SK-N-SH (cell line): ENCODE data around the gene BAZ1A. TPM values are rescaled to one million over a fixed set of nuclear protein-coding genes. Genes with fewer than 3 reads are reported as not detected.

ENCODE experiments used
- CTCF ChIA-PET: fragments of 300-600, 350-600 bp; formaldehyde crosslinking; extraction: SDS; loops from one replicate; lab custom pipeline; 2021; lab: Yijun Ruan, JAX
- POLR2A ChIA-PET: fragments of 350-600 bp; sonication (Branson Sonifier 250); formaldehyde crosslinking; extraction: SDS; loops from one replicate; lab custom pipeline; 2020; ENCODE audit warnings: antibody characterized with exemption, inconsistent platforms; lab: Yijun Ruan, JAX
- DNase-seq: peaks from one replicate; pipeline ENCODE4 v3.0.0; 2012
- H2AFZ ChIP-seq: fragments of 200-600 bp; sonication (generic); 2 replicates; pipeline ENCODE4 v1.8.1; 2016; ENCODE audit warnings: antibody characterized with exemption, mild to moderate bottlenecking, low read depth
- H3F3A ChIP-seq: fragments of 200-600 bp; sonication (generic); replicated peaks from 2 replicates; pipeline ENCODE3; 2016; ENCODE audit warnings: antibody characterized with exemption, mild to moderate bottlenecking; ENCODE audit not compliant: insufficient read depth
- H3K27ac ChIP-seq, 2 experiments: fragments of 200-500 bp in 1 of 2; fragments of 200-600 bp in 1 of 2; sonication (Bioruptor generic) in 1 of 2; sonication (generic), shearing (Covaris generic) in 1 of 2; 2 replicates each; pipeline versions ENCODE4 v1.5.1 to v1.6.1; 2014 to 2016; ENCODE audit warnings: low read depth in 2 of 2, inconsistent platforms in 1 of 2, low read length in 1 of 2, mild to moderate bottlenecking in 1 of 2, mixed read lengths in 1 of 2
- H3K27me3 ChIP-seq: fragments of 200-600 bp; sonication (generic), shearing (Covaris generic); 2 replicates; pipeline ENCODE4 v1.6.1; 2016; ENCODE audit warnings: mixed run types; ENCODE audit not compliant: insufficient read depth
- H3K36me3 ChIP-seq, 2 experiments: fragments of 200-500 bp in 1 of 2; fragments of 200-600 bp in 1 of 2; sonication (Bioruptor generic) in 1 of 2; sonication (generic) in 1 of 2; replicated peaks in 1 of 2; 2 replicates each; pipeline versions ENCODE3 to v1.5.1; 2014 to 2016; ENCODE audit warnings: low read length in 1 of 2, mild to moderate bottlenecking in 1 of 2; ENCODE audit not compliant: insufficient read depth in 2 of 2, control insufficient read depth in 1 of 2
- H3K4me1 ChIP-seq, 2 experiments: fragments of 200-500 bp in 1 of 2; fragments of 200-600 bp in 1 of 2; sonication (Bioruptor generic) in 1 of 2; sonication (generic), shearing (Covaris generic) in 1 of 2; 2 replicates each; pipeline versions ENCODE4 v1.5.1 to v1.6.1; 2014 to 2016; ENCODE audit warnings: low read depth in 1 of 2, low read length in 1 of 2, mixed run types in 1 of 2; ENCODE audit not compliant: insufficient read depth in 2 of 2, control insufficient read depth in 1 of 2
- H3K4me2 ChIP-seq: fragments of 200-600 bp; sonication (generic), shearing (Covaris generic); 2 replicates; pipeline ENCODE4 v1.6.1; 2017; ENCODE audit warnings: mixed run types
- H3K4me3 ChIP-seq, 2 experiments: fragments of 200-500 bp in 1 of 2; fragments of 200-600 bp in 1 of 2; sonication (Bioruptor generic) in 1 of 2; sonication (generic), shearing (Covaris generic) in 1 of 2; 2 replicates each; pipeline versions ENCODE4 v1.5.1 to v1.8.1; 2014 to 2016; ENCODE audit warnings: low read depth in 2 of 2, inconsistent platforms in 1 of 2, low read length in 1 of 2, mild to moderate bottlenecking in 1 of 2, mixed read lengths in 1 of 2, moderate library complexity in 1 of 2
- H3K79me2 ChIP-seq: fragments of 200-600 bp; sonication (generic); 2 replicates; pipeline ENCODE4 v1.8.1; 2017; ENCODE audit warnings: mild to moderate bottlenecking; ENCODE audit not compliant: insufficient read depth
- H3K9ac ChIP-seq: fragments of 200-600 bp; sonication (generic); 2 replicates; pipeline ENCODE4 v1.6.1; 2017; ENCODE audit warnings: mixed run types
- H3K9me2 ChIP-seq: fragments of 200-600 bp; sonication (generic); 2 replicates; pipeline ENCODE4 v1.6.1; 2017; ENCODE audit warnings: mixed run types
- H3K9me3 ChIP-seq: fragments of 200-600 bp; sonication (generic); 2 replicates; pipeline ENCODE4 v1.6.1; 2017; ENCODE audit warnings: mixed run types, mild to moderate bottlenecking, moderate library complexity
- H4K20me1 ChIP-seq: fragments of 200-600 bp; sonication (generic); 2 replicates; pipeline ENCODE4 v1.6.1; 2017; ENCODE audit warnings: mild to moderate bottlenecking, mixed run types; ENCODE audit not compliant: insufficient read depth
- CHD2 ChIP-seq: fragments of 150-350 bp; IDR thresholded peaks from 2 replicates; pipeline ENCODE4 v1.6.1; 2018; ENCODE audit warnings: low read length; ENCODE audit not compliant: partially characterized antibody
- FOSL2 ChIP-seq: IDR thresholded peaks from 2 replicates; pipeline ENCODE4 v1.4.0; 2012; ENCODE audit warnings: low read depth, mild to moderate bottlenecking, moderate library complexity, borderline replicate concordance
- FOXJ3 ChIP-seq: sonication (generic); formaldehyde crosslinking; IDR thresholded peaks from 2 replicates; pipeline ENCODE4 v1.5.1; 2020; ENCODE audit warnings: mild to moderate bottlenecking, missing genetic modification reagents
- JUND ChIP-seq: IDR thresholded peaks from 2 replicates; pipeline ENCODE4 v1.4.0; 2012
- MEF2A ChIP-seq: IDR thresholded peaks from 2 replicates; pipeline ENCODE4 v1.4.0; 2012; ENCODE audit warnings: low read depth, borderline replicate concordance
- NFIC ChIP-seq: IDR thresholded peaks from 2 replicates; pipeline ENCODE4 v1.4.0; 2012; ENCODE audit warnings: borderline replicate concordance
- RAD21 ChIP-seq: IDR thresholded peaks from 2 replicates; pipeline ENCODE4 v1.6.1; 2012; ENCODE audit warnings: mild to moderate bottlenecking, low read length
- WGBS: methylation state at CpG from one replicate; pipeline ENCODE4 v1.1.6; 2017; ENCODE audit warnings: low lambda C conversion rate; 5-methylcytosine and 5-hydroxymethylcytosine counted together
- polyA plus RNA-seq, 3 experiments: library from polyadenylated mRNA; depleted of rRNA; stranded (reverse); fragments of >200 nt; gene quantifications; 2 replicates each; pipeline ENCODE4 v1.2.3, GENCODE V29; 2012
- TF ChIP-seq, protein P1 (sequence below): fragments of 200-600 bp; sonication (generic); IDR thresholded peaks from 2 replicates; pipeline ENCODE4 v1.6.1; 2017; ENCODE audit warnings: antibody characterized with exemption, mild to moderate bottlenecking, moderate library complexity
- TF ChIP-seq, protein P2 (sequence below): fragments of 150-350 bp; IDR thresholded peaks from 2 replicates; pipeline ENCODE4 v1.6.1; 2016; ENCODE audit warnings: mild to moderate bottlenecking, low read depth, low read length

The BAZ1A gene
- polyA plus RNA-seq, 1 of the 3 experiments (the other 2 are of a cell fraction): 17.4 TPM

DNA sequence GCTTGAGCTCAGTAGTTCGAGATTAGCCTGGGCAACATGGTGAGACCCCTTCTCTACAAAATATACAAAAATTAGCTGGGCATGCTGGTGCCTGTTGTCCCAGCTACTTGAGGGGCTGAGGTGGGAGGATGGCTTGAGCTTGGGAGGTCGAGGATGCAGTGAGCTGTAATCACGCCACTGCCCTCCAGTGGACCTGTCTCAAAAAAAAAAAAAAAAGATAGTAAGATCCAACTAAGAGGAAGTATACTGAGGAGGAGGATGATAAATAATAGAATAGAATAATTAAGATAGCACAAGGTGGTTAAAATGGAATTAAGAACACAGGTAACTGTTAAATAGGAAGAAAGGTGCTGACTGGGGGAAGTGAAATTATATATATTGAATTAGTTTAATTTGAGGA is 37.0 kb upstream of the BAZ1A start:
- WGBS: 85% methylated on average over 3 of the region's 3 CpGs
- no peaks in the 10 kb centered on the region for H4K20me1 ChIP-seq
- no peaks in the 10 kb centered on the region for H3F3A ChIP-seq
- H3K4me1 ChIP-seq: peaks cover 0 to 11% of the 10 kb centered on the region in 2 experiments; a peak in 1 of 4 replicates
- no peaks in the 10 kb centered on the region for H3K9me3 ChIP-seq
- H3K27me3 ChIP-seq: no peaks in the 10 kb centered on the region
- H3K9me2 ChIP-seq: no peaks in the 10 kb centered on the region
- TF ChIP-seq RAD21 (peak; percentile 21), MEF2A (no peak), JUND (no peak), FOSL2 (no peak)
- TF ChIP-seq, protein P1, sequence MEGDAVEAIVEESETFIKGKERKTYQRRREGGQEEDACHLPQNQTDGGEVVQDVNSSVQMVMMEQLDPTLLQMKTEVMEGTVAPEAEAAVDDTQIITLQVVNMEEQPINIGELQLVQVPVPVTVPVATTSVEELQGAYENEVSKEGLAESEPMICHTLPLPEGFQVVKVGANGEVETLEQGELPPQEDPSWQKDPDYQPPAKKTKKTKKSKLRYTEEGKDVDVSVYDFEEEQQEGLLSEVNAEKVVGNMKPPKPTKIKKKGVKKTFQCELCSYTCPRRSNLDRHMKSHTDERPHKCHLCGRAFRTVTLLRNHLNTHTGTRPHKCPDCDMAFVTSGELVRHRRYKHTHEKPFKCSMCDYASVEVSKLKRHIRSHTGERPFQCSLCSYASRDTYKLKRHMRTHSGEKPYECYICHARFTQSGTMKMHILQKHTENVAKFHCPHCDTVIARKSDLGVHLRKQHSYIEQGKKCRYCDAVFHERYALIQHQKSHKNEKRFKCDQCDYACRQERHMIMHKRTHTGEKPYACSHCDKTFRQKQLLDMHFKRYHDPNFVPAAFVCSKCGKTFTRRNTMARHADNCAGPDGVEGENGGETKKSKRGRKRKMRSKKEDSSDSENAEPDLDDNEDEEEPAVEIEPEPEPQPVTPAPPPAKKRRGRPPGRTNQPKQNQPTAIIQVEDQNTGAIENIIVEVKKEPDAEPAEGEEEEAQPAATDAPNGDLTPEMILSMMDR: peak; percentile 35
- DNase-seq: no peak
- no peak overlapping the region for H2AFZ ChIP-seq
- H3K9ac ChIP-seq: no peak overlapping the region
- ChIA-PET POLR2A (no interaction called here), CTCF (no interaction called here)
- H3K36me3 ChIP-seq: no peaks in the 10 kb centered on the region
- H3K4me3 ChIP-seq: no peak overlapping the region
- H3K79me2 ChIP-seq: no peaks in the 10 kb centered on the region
- no peak overlapping the region for H3K4me2 ChIP-seq
- no peak overlapping the region for H3K27ac ChIP-seq

DNA sequence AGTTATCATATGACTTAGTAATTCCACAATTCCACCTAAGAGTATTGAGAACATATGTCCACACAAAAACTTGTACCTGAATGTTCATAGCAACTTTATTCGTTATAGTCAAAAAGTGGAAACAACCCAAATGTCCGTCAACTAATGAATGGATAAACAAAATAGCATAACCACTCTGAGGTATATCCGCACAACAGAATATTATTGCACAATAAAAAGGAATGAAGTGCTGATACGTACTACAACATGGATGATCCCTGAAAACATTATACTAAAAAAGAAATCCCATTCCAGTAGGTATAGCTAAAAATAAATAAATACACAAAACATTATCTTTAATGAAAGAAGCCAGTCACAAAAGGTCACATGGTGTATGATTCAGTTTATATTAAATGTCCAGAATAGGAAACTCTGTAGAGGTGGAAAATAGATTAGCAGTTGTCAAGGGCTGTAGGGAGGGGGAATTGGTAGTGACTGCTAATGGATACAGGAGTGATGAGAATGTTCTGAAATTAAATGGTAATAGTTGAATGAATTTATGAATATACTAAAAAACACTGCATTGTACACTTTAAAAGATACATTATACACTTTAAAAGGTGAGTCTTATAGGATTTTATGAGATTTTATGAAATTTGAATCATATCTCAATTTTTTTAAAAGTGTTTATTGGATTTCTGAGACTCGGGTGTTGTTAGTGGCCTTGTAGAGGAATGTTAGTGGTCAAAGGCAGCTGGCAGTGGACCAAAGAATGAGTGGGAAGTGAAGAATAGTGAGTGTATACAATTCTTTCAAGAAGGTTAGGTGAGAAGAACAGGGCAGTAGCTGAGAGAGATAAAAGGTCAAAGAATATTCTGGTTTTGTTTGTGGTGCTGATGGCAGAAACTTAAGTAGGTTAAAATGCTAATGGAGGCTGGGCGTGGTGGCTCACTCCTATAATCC is 36.3 kb upstream of the BAZ1A start:
- H3K4me3 ChIP-seq: no peak overlapping the region
- CTCF ChIA-PET: no interaction called here
- POLR2A ChIA-PET: no interaction called here
- no peaks in the 10 kb centered on the region for H3K79me2 ChIP-seq
- H3K4me1 ChIP-seq: peaks cover 0 to 11% of the 10 kb centered on the region in 2 experiments; a peak in 1 of 4 replicates
- 85% methylated on average over 6 of the region's 6 CpGs for WGBS
- H3K36me3 ChIP-seq: no peaks in the 10 kb centered on the region
- no peaks in the 10 kb centered on the region for H3K9me2 ChIP-seq
- no peaks in the 10 kb centered on the region for H3K27me3 ChIP-seq
- no peak for DNase-seq
- H4K20me1 ChIP-seq: no peaks in the 10 kb centered on the region
- H3F3A ChIP-seq: no peaks in the 10 kb centered on the region
- H3K27ac ChIP-seq: no peak overlapping the region; a peak in 1 of 4 replicates
- no peak overlapping the region for H3K9ac ChIP-seq
- TF ChIP-seq, protein P2, sequence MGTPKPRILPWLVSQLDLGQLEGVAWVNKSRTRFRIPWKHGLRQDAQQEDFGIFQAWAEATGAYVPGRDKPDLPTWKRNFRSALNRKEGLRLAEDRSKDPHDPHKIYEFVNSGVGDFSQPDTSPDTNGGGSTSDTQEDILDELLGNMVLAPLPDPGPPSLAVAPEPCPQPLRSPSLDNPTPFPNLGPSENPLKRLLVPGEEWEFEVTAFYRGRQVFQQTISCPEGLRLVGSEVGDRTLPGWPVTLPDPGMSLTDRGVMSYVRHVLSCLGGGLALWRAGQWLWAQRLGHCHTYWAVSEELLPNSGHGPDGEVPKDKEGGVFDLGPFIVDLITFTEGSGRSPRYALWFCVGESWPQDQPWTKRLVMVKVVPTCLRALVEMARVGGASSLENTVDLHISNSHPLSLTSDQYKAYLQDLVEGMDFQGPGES: no peak
- TF ChIP-seq JUND (no peak), NFIC (0 out of 2 replicates have a peak, but pooled peaks have one; percentile 12), CHD2 (no peak), FOXJ3 (CRISPR knock-in tag) (no peak)
- no peak overlapping the region for H3K4me2 ChIP-seq
- no peaks in the 10 kb centered on the region for H3K9me3 ChIP-seq
- H2AFZ ChIP-seq: no peak overlapping the region
